ENCODE results near the gene BANK1. TPM values are rescaled to one million over a fixed set of nuclear protein-coding genes. Genes with fewer than 3 reads are reported as not detected.

Gene BANK1
- total RNA-seq, 1 experiment from 2014 or later = 1.1 TPM

DNA sequence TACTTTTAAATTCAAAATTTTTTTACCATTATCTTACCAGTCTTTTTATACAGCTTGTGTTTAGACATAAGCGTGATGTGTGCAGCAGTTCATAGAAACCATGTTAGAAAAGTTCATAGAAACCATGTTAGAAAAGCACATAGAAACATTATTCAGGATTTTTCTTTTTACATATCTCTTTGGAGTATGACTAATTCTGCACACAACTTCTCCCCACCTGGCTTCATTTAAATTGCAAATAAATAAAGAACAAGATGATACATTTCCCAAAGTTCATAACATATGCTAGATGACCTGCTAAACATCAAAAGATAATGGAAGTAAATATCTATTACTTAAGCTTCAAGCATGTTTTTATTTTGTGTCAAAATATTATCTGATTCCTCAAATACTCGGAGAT, 201.9 kb downstream of the BANK1 start:
- no peak overlapping the region for H2BK5ac ChIP-seq (ENCODE audit: insufficient read length, low read length)
- no peak overlapping the region for H2BK20ac ChIP-seq (ENCODE audit: low read depth, low read length, poor library complexity, severe bottlenecking)
- no peak overlapping the region for H3K4ac ChIP-seq (ENCODE audit: low read depth, low read length)
- H3K23ac ChIP-seq (ENCODE audit: insufficient read length, low read depth, low read length) = no peak overlapping the region
- H2BK12ac ChIP-seq (ENCODE audit: insufficient read length, low read depth, low read length) = no peak overlapping the region
- no peak overlapping the region for H4K91ac ChIP-seq (ENCODE audit: insufficient read length, low read depth, low read length)
- no CpG with 5 or more reads among the region's 2 CpGs for WGBS (ENCODE audit: extremely low coverage, insufficient read length, low lambda C conversion rate)
- no peak overlapping the region for H4K5ac ChIP-seq (ENCODE audit: insufficient read length, low read depth, low read length)
- no peak for DNase-seq
- no peaks in the 10 kb centered on the region for H3K79me1 ChIP-seq (ENCODE audit: insufficient read depth, low read depth, low read length, poor library complexity, severe bottlenecking)
- H3K4me1 ChIP-seq (ENCODE audit: insufficient read depth, low read length) = no peaks in the 10 kb centered on the region
- no peak overlapping the region for H3K4me2 ChIP-seq (ENCODE audit: insufficient read depth, insufficient read length, low read length)
- no peaks in the 10 kb centered on the region for H4K20me1 ChIP-seq (ENCODE audit: control insufficient read depth, insufficient read depth, insufficient read length)
- no peaks in the 10 kb centered on the region for H3K79me2 ChIP-seq (ENCODE audit: insufficient read depth, low read length)
- no peak overlapping the region for H2BK15ac ChIP-seq (ENCODE audit: low read depth, low read length)
- Mint-ChIP-seq H3K36me3 (ENCODE audit: insufficient read depth in 1 of 3, low read depth in 3 of 3) (no peaks in the 10 kb centered on the region), H3K27me3 (ENCODE audit: low read depth) (no peaks in the 10 kb centered on the region), H3K4me1 (no peaks in the 10 kb centered on the region), H3K9me3 (peaks cover 0 to 3% of the 10 kb centered on the region in 2 experiments; a peak in 2 of 5 replicates), H3K4me3 (no peak overlapping the region), H3K27ac (no peak overlapping the region)
- no peak overlapping the region for H3K27ac ChIP-seq (ENCODE audit: insufficient read length, low read depth, low read length)
- no peak overlapping the region for H2AK5ac ChIP-seq (ENCODE audit: insufficient read length, low read length)
- no peaks in the 10 kb centered on the region for H3K23me2 ChIP-seq (ENCODE audit: insufficient read length, low read depth, low read length, poor library complexity, severe bottlenecking)
- no peak overlapping the region for H3K56ac ChIP-seq (ENCODE audit: insufficient read length, low read depth, low read length)
- H3K9me3 ChIP-seq (ENCODE audit: control insufficient read depth, low read depth, low read length) = no peaks in the 10 kb centered on the region
- H2AFZ ChIP-seq (ENCODE audit: low read length) = no peak overlapping the region
- H3K14ac ChIP-seq (ENCODE audit: insufficient read depth, low read length) = no peak overlapping the region
- TF ChIP-seq, protein P1, sequence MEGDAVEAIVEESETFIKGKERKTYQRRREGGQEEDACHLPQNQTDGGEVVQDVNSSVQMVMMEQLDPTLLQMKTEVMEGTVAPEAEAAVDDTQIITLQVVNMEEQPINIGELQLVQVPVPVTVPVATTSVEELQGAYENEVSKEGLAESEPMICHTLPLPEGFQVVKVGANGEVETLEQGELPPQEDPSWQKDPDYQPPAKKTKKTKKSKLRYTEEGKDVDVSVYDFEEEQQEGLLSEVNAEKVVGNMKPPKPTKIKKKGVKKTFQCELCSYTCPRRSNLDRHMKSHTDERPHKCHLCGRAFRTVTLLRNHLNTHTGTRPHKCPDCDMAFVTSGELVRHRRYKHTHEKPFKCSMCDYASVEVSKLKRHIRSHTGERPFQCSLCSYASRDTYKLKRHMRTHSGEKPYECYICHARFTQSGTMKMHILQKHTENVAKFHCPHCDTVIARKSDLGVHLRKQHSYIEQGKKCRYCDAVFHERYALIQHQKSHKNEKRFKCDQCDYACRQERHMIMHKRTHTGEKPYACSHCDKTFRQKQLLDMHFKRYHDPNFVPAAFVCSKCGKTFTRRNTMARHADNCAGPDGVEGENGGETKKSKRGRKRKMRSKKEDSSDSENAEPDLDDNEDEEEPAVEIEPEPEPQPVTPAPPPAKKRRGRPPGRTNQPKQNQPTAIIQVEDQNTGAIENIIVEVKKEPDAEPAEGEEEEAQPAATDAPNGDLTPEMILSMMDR (conservative IDR thresholded peaks at IDR 0.05) = no peak
- no peak overlapping the region for H3K18ac ChIP-seq (ENCODE audit: insufficient read length, low read depth, low read length)
- no peak overlapping the region for H2BK120ac ChIP-seq (ENCODE audit: low read depth, low read length, poor library complexity, severe bottlenecking)
- H3K27me3 ChIP-seq (ENCODE audit: insufficient read depth, low read length) = no peaks in the 10 kb centered on the region
- H3T11ph ChIP-seq (ENCODE audit: low read length) = no peak overlapping the region
- H3K9ac ChIP-seq (ENCODE audit: extremely low read depth, insufficient read length, low read length) = no peak overlapping the region
- H4K8ac ChIP-seq (replicated peaks; ENCODE audit: insufficient read length, low read depth, low read length) = no peak overlapping the region

Measured in H9 (cell line).